NCI-H2029 (cell line): ENCODE results near the gene CHMP2A.
"Not testable (repeated sequence)": the region's sequence is repeated elsewhere in the genome, so short reads cannot be mapped to it uniquely, and the experiment has no call there.

Experiments used
- DNase-seq: peaks from one replicate; lab custom pipeline; 2025; lab: John Stamatoyannopoulos, UW

The CHMP2A gene

GRCh38 chr19:58555369-58555885 lies 522 bp upstream of the CHMP2A start:
- DNase-seq, result no peak

- DNase-seq, result no peak
These were observed 959 bp downstream of the CHMP2A start for GRCh38 chr19:58553799-58554493.

- no peak for DNase-seq
These were observed 2.2 kb downstream of the CHMP2A start for GRCh38 chr19:58552655-58553054.

DNA sequence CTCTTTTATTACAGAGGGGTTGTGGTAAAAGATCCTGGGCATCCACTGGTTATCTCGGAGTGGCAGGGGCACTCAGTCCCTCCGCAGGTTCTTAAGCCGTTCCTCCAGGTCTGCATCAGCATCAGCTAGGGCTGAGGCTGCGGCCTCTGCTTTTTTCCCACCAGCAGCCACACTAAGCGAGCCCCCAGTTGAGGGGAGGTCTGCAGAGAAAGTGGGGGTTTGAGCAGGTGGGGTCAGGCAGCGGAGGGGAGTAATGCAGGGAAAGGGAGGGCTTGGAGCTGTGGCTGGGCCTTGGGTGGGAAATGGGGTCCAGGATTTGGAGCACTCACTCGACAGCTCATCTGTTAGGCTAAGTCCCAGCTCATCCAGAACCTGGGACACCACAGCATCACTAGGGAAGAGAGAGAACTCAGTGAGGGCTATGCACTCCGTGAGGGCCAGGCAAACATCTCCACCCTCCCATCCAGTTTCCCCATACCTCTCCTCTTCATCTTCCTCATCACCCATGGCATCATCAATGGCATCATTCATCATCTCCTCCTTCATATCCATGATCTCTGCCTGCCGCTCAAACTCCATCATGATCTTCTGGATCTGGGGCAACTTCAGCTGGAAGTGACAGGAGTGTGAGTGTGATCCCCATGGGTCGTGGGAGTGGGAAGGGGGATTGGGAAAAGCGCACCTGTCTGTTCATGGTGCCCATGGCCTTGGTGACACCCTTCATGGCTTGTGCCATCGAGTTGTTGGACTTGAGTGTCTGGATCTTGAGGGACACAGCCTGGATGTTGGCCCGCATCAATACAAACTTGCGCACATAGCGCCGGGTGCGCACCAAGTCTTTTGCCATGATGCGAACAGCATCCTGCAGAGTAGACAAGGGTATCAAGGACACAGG lies 3.1 kb downstream of the CHMP2A start:
- no peak for DNase-seq

DNA sequence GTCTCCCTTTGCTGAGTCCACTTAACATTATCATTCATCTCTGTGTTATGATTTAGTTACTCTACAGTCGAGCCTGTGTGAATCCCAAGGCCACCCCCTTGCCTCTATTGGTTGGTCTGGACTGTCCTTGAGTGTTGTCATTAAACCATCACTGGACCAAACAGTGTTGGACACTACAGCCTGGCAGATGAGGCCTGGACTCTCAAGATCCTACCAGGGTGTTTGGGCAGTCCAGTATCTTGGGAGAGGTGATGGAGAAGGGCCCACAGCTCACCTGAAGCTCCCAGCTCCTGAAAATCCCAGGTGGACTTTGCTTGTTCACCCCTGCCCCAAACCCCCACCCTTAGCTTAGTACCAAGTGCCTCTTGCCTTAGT lies 3.8 kb downstream of the CHMP2A start:
- DNase-seq, result no peak

DNA sequence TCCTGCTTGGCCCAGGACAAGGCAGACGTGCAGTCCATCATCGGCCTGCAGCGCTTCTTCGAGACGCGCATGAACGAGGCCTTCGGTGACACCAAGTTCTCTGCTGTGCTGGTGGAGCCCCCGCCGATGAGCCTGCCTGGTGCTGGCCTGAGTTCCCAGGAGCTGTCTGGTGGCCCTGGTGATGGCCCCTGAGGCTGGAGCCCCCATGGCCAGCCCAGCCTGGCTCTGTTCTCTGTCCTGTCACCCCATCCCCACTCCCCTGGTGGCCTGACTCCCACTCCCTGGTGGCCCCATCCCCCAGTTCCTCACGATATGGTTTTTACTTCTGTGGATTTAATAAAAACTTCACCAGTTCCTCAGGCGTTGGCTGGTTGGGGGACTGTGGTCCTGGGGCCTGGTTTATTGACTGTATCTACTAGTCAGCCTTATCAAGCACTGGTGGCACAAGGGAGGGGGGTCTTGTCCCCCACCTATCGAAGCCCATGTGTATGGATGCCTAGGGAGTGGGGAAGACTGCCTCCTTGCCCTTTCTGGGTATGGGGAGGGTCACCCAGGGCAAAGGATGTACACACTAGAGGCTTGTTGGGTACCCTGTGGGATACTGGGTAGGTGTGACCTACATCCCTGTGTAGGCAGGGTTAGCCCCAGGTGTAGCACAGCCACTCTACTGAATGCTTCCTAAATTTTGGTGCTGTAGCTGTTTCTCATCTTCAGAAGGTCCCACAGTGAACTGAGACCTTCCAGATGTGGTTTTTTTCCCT lies 4.4 kb downstream of the CHMP2A start:
- DNase-seq, result no peak

- DNase-seq, result no peak
These were observed 5.1 kb downstream of the CHMP2A start for GRCh38 chr19:58549664-58550361.

GRCh38 chr19:58548859-58549663 lies 5.8 kb downstream of the CHMP2A start:
- DNase-seq, result no peak

DNA sequence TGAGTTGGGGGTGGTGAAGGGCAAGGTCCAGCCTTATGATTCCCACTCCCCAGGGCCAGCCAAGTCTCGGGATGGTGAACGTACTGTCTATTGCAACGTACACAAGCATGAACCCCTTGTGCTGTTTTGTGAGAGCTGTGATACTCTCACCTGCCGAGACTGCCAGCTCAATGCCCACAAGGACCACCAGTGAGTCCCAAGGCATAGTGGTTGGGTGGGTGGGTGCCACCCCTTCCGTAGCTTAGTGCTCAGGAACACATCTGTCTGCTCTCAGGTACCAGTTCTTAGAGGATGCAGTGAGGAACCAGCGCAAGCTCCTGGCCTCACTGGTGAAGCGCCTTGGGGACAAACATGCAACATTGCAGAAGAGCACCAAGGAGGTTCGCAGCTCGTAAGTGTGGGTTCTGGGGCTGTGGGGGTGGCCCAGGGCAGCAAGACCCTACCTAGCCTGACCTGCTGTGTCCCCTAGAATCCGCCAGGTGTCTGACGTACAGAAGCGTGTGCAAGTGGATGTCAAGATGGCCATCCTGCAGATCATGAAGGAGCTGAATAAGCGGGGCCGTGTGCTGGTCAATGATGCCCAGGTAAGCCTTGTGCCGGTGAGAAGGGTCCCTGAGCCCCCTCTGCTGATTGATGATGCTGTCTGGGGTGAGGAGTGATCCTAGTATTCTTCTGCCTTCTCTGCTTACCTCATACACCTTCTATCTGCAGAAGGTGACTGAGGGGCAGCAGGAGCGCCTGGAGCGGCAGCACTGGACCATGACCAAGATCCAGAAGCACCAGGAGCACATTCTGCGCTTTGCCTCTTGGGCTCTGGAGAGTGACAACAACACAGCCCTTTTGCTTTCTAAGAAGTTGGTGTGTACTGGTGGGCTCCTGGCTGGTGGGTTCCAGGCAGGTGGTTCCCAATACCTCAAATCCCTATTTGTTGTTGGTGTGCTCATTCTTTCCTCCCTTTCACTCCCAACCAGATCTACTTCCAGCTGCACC lies 7.3 kb downstream of the CHMP2A start:
- no peak for DNase-seq

DNA sequence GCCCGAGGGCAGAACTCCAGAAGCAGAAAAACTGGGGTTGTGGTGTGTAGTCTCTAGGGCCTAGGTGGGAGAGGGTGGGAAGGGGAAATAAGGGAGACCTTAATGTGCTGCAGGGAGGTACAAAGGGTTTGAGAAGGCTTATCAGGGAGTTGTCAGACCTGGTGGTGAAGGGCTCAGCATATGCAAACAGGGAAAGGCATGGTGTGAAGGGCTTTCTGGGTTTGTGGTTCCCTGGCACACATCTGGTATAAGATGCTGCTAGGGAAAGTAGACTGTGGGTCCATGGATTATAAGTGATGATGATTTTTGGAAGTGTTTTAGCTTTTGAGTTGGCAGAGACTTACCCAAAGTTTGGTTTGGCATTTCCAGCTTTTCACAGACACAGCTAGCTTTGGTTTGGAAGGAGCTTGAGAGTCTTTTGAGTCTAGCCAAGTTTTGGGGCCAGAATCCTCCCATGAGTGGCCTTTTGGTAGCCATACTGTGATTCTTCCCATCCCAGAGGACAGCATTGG lies 8.8 kb downstream of the CHMP2A start:
- DNase-seq, result no peak

DNA sequence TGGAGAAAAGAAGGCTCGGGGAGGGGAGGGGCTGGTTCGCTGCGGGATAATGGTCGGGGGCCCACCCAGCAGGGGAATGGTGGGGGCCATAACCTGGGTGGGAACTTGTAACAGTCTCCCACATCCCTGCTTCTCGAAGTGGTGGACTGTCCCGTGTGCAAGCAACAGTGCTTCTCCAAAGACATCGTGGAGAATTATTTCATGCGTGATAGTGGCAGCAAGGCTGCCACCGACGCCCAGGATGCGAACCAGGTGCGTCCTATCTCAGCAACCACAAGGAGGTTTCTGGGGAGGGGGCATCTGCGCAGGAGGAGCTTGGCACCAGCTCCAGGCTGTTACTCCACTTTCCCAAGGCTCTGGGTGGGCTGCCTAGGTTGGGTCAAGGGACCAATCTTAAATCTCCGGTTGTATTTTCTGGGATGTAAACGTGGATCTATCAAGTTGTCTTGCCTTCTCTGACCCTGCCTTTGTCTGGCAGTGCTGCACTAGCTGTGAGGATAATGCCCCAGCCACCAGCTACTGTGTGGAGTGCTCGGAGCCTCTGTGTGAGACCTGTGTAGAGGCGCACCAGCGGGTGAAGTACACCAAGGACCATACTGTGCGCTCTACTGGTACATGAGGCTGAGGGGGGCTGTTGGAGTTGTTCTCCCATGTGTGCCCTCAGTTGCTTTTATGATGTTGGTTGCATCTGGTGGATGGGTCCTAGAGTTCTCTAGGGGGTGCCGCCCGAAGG lies 9.5 kb downstream of the CHMP2A start:
- DNase-seq, result no peak

DNA sequence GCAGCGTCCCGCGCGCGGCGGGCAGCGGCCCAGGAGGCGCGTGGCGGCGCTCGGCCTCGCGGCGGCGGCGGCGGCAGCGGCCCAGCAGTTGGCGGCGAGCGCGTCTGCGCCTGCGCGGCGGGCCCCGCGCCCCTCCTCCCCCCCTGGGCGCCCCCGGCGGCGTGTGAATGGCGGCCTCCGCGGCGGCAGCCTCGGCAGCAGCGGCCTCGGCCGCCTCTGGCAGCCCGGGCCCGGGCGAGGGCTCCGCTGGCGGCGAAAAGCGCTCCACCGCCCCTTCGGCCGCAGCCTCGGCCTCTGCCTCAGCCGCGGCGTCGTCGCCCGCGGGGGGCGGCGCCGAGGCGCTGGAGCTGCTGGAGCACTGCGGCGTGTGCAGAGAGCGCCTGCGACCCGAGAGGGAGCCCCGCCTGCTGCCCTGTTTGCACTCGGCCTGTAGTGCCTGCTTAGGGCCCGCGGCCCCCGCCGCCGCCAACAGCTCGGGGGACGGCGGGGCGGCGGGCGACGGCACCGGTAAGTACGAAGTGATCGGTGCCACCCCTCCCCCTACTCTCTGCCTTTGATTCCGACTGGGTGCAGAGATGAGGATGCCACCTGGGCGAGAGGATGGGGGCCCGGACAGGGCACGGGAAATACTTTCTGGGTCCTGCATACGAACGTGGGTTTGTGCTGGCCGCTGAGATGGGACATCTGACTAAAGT lies 10.2 kb downstream of the CHMP2A start:
- no peak for DNase-seq

- DNase-seq, result no peak
These were observed 10.9 kb downstream of the CHMP2A start, which contains the start of gene TRIM28 for GRCh38 chr19:58543826-58544590. TRIM28 (plus strand) TSS chr19:58544064; CDS start chr19:58544758, 694 bp downstream.

- not testable (repeated sequence) for DNase-seq
These were observed 12.1 kb downstream of the CHMP2A start for GRCh38 chr19:58542641-58543372.

DNA sequence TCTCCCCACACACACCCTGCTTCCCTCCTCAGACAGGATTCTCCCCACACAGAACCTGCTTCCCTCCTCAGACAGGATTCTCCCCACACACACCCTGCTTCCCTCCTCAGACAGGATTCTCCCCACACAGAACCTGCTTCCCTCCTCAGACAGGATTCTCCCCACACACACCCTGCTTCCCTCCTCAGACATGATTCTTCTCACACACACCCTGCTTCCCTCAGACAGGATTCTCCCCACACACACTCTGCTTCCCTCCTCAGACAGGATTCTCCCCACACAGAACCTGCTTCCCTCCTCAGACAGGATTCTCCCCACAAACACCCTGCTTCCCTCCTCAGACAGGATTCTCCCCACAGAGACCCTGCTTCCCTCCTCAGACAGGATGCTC lies 15.7 kb downstream of the CHMP2A start:
- DNase-seq, result not testable (repeated sequence)
